ENCODE results near the gene DOCK2. TPM values are rescaled to one million over a fixed set of nuclear protein-coding genes. Genes with fewer than 3 reads are reported as not detected.
A peak's percentile ranks its signal among the peaks of the same experiment; 100 is the strongest.
"Not testable (repeated sequence)": the region's sequence is repeated elsewhere in the genome, so short reads cannot be mapped to it uniquely, and the experiment has no call there.

Gene DOCK2
- total RNA-seq, 1 donor from 2014 or later: 4.2 TPM

DNA sequence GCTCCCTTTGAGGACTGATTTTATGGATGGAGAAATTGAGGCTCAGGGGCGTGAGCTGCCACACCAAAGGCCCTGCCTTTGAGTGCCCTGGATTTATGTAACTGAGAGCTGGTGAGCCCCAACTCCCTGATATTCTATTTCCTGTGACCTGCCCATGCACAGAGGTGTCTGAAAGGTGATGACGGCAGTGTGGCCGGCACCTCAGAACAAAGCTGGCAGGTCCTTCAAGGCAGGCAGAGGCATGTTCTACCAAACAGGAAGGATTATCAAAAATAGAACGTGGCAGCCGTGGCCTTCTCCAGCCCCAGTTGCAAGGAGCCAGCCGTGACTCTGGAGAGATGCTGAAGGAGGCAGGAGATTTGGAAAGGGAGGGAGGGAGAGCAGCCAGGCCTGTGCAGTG lies 307.0 kb downstream of the DOCK2 start:
- H3K27me3 ChIP-seq (ENCODE audit: low read depth): peaks cover 22% of the 10 kb centered on the region
- H3K36me3 ChIP-seq: no peaks in the 10 kb centered on the region
- TF ChIP-seq CTCF (IDR thresholded peaks at IDR 0.05; ENCODE audit: borderline replicate concordance): no peak
- no peak overlapping the region for H3K4me3 ChIP-seq
- H3K4me1 ChIP-seq: no peaks in the 10 kb centered on the region
- H3K27ac ChIP-seq (replicated peaks): no peak overlapping the region
- H3K9me3 ChIP-seq (replicated peaks): no peaks in the 10 kb centered on the region
- intact Hi-C loops (cut with micrococcal nuclease): no loop called here
- peak; percentile 15 for DNase-seq

DNA sequence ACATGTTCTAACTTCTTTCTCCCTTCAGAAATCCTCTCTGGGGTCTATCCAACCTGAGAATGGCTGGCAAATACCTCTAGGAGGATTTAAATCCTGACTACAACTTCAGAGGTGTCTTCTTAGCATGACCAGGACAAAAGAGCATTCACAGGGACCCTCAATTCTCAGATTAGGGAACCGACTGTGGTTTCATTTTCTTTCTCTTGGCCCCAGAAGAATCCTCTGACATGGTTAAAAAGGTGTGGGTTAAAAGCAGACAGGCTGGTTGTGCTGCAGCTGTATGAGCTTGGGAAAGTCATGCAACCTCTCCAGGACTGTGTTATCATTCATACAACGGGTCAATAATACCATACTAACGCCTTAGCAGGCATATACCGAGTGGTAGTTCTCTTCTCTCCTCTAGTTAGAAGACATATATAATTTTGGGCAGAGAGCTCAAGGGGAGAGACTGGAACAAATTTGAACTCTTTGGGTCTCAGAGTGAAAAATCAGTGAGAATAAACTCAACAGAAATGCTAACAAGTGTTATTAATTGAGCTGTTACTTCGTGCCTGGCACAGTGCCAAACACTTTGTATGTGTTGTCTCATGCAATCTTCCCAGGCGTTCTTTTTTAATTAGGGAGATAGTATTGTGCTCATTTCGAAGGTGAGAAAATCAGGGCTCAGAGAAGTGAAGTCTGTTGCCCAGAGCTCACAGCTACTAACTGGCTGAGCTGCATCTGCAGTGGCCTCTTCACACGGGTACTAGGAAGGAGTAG lies 308.0 kb downstream of the DOCK2 start:
- Histone ChIP-seq H3K9me3 (replicated peaks) (no peaks in the 10 kb centered on the region), H3K4me1 (no peaks in the 10 kb centered on the region), H3K27ac (replicated peaks) (peak overlapping the region; percentile 42), H3K4me3 (no peak overlapping the region), H3K27me3 (ENCODE audit: low read depth) (peaks cover 24% of the 10 kb centered on the region), H3K36me3 (no peaks in the 10 kb centered on the region)
- no peak for TF ChIP-seq CTCF (IDR thresholded peaks at IDR 0.05; ENCODE audit: borderline replicate concordance)
- intact Hi-C loops (cut with micrococcal nuclease): no loop called here
- no peak for DNase-seq

GRCh38 chr5:169945831-169946261 lies 308.8 kb downstream of the DOCK2 start:
- Histone ChIP-seq H3K4me1 (no peaks in the 10 kb centered on the region), H3K27ac (replicated peaks) (peak overlapping the region; percentile 42), H3K4me3 (no peak overlapping the region), H3K9me3 (replicated peaks) (no peaks in the 10 kb centered on the region), H3K27me3 (ENCODE audit: low read depth) (peaks cover 25% of the 10 kb centered on the region), H3K36me3 (no peaks in the 10 kb centered on the region)
- TF ChIP-seq CTCF (IDR thresholded peaks at IDR 0.05; ENCODE audit: borderline replicate concordance): no peak
- peak; percentile 20 for DNase-seq
- intact Hi-C loops (cut with micrococcal nuclease): no loop called here

DNA sequence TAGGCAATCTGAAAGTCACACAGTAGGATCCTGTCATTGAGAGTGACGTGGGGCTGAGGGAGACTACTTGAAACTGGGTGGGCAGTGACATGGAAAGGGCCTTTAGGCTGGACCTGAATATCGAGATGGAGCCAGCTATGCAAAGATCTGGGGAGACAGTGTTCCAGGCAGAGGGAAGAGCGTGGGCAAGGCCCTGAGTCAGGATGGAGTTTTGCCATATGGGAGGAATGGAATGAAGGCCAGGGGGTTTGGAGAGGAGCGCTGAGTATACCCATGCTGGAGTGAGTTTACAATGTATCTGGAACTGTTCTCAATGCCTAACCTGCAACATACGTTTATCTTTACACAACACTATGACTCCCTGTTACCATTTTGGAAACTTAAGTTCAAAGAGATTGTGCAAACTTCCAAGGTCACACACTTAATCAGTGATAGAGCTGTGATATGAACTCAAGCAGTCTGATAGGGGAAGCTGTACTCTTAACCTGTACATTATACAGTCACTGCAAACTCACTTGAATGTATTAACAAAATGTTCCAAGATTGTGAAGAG lies 309.7 kb downstream of the DOCK2 start:
- peaks cover 29% of the 10 kb centered on the region for H3K27me3 ChIP-seq (ENCODE audit: low read depth)
- no peak overlapping the region for H3K4me3 ChIP-seq
- H3K27ac ChIP-seq (replicated peaks): no peak overlapping the region
- H3K4me1 ChIP-seq: no peaks in the 10 kb centered on the region
- no peak for DNase-seq
- TF ChIP-seq CTCF (IDR thresholded peaks at IDR 0.05; ENCODE audit: borderline replicate concordance): no peak
- H3K9me3 ChIP-seq (replicated peaks): no peaks in the 10 kb centered on the region
- no peaks in the 10 kb centered on the region for H3K36me3 ChIP-seq
- intact Hi-C loops (cut with micrococcal nuclease): no loop called here

DNA sequence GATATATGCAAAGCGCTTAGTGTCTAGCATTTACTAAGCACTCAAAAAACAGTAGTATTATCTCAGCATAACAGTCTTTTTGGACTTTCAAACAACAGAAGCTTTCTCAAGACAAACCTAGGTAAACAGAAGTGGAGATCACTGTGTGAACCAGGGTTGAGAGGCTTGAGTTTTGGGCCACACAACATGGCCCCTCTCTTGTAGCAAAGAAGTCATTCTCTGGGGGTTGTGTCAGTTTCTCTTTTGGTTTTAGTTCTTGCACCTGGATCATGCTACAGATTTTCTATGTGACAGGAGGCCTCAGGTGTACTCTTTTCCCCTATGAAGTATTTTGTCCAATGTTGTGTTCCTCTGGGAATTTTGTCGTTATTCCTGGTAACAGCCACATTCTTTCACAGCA lies 313.3 kb downstream of the DOCK2 start:
- no peaks in the 10 kb centered on the region for H3K9me3 ChIP-seq (replicated peaks)
- intact Hi-C loops (cut with micrococcal nuclease): no loop called here
- no peaks in the 10 kb centered on the region for H3K36me3 ChIP-seq
- no peak for TF ChIP-seq CTCF (IDR thresholded peaks at IDR 0.05; ENCODE audit: borderline replicate concordance)
- no peak overlapping the region for H3K27ac ChIP-seq (replicated peaks)
- DNase-seq: no peak
- peaks cover 63% of the 10 kb centered on the region for H3K27me3 ChIP-seq (ENCODE audit: low read depth)
- no peaks in the 10 kb centered on the region for H3K4me1 ChIP-seq
- H3K4me3 ChIP-seq: no peak overlapping the region

GRCh38 chr5:169953196-169953595 lies 316.1 kb downstream of the DOCK2 start:
- H3K27ac ChIP-seq (replicated peaks); H3K9me3 ChIP-seq (replicated peaks); DNase-seq; intact Hi-C loops (cut with micrococcal nuclease); H3K4me3 ChIP-seq; H3K36me3 ChIP-seq; H3K4me1 ChIP-seq: not testable (repeated sequence)
- peaks cover 79% of the 10 kb centered on the region for H3K27me3 ChIP-seq (ENCODE audit: low read depth)

All from left ventricle myocardium inferior (tissue), 1 donor.